Gastrocnemius medialis (tissue), 4 donors: ENCODE data around the gene SZT2.

Experiments used
- CTCF ChIP-seq, 5 experiments: fragments of 450-650 bp in 3 of 5; fragments of 200-600 bp in 2 of 5; sonication (generic) in 2 of 5; IDR thresholded peaks in 4 of 5; conservative IDR thresholded peaks in 1 of 5; 1 replicate in 4 of 5; 2 replicates in 1 of 5; pipeline ENCODE4 v1.5.1; 2016 to 2019; ENCODE audit warnings: antibody characterized with exemption in 5 of 5, mild to moderate bottlenecking in 3 of 5, moderate library complexity in 3 of 5
- POLR2A ChIP-seq, 2 donors: fragments of 450-650 bp; IDR thresholded peaks; one replicate each; pipeline ENCODE4 v1.6.1; 2017; ENCODE audit warnings: antibody characterized with exemption in 2 of 2, mild to moderate bottlenecking in 2 of 2, moderate library complexity in 2 of 2

- TF ChIP-seq CTCF (IDR thresholded peaks at IDR 0.05 in 4 of 5, conservative IDR thresholded peaks at IDR 0.05 in 1 of 5): no peak
- TF ChIP-seq POLR2A (IDR thresholded peaks at IDR 0.05): no peak
Observed at GRCh38 chr1:43432907-43433306, 43.2 kb downstream of the SZT2 start.
